Stimulated activated CD8-positive, alpha-beta memory T cell treated with anti-CD3 and anti-CD28 coated beads, Interleukin-4, amount 100 ng/mL, for 48 hours (primary cell): ENCODE data around the gene TMEM192.
"Not testable (repeated sequence)": the region's sequence is repeated elsewhere in the genome, so short reads cannot be mapped to it uniquely, and the experiment has no call there.

Source experiments
- DNase-seq: peaks from one replicate; pipeline ENCODE4 v3.0.0-alpha.2; 2020

The TMEM192 gene

DNA sequence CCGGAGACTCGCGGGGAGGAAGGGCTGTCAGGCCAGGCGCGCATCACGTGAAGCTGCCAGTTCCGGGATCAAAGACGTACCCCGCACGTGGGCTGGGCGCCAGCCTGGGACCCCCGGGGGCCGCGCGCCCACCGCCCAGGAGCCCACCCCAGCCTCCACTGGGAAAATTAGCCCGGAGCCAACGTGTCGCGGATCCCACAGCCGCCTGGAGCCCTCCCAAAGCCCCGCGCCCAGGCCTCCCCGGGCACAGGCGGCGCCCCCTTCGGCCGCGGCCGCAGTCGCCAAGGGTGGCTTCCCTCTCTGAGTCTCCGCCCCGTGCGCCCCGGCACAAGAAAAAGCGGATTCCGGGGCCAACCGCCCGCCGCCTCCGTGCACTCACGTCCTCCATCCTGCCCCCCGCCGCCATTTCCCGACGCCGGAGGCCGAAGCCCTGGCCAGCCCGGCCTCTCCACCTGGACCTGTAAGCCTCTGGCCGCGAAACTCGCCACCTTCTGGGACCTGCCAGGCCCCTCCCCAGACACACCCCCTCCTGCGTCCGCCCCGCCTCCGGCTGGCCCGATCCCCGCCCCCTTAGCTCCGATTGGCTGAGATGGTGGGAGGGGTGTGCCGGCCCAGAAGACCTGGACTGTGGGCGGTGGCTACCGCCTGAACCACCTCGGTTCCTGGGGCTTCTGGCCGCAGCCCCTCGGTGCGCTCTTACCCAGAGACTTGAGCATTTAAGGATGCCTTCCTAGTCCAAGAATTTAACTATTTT, at the start of gene TMEM192:
Gene TMEM192 (minus strand): TSS at position 493 of the 754 bp plus-strand sequence. CDS start 87 bp downstream, at position 406.
- DNase-seq: peak; percentile 94

DNA sequence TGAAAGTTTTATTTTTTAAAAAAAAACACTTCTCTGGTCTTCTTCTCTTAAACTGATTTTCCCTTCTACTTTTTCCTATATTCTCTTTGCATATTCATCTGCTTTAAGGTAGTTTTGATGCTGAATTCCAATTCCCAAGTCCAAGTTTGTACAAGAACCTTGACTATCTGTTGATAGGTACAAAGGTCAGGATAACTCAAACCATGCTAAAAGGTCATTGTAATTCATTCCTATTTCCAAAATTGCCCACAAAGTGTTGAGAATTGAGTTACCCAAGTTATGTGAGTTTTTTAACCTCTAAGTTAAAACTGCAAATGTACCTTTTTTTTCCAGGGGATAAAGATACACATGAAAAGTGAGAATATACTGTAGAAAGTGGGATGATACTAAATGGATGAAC, 46.1 kb upstream of the TMEM192 start:
- no peak for DNase-seq

DNA sequence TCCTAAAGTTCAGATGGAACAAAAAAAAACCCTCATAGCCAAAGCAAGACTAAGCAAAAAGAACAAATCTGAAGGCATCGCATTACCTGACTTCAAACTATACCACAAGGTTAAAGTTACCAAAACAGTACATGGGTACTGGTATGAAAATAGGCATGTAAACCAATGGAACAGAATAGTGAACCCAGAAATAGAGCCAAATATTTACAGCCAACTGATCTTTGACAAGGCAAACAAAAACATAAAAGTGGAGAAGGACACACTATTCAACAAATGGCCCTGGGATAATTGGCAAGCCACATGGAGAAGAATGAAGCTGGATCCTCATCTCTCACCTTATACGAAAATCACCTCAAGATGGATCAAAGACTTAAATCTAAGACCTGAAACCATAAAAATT, 44.2 kb upstream of the TMEM192 start:
- DNase-seq: no peak

DNA sequence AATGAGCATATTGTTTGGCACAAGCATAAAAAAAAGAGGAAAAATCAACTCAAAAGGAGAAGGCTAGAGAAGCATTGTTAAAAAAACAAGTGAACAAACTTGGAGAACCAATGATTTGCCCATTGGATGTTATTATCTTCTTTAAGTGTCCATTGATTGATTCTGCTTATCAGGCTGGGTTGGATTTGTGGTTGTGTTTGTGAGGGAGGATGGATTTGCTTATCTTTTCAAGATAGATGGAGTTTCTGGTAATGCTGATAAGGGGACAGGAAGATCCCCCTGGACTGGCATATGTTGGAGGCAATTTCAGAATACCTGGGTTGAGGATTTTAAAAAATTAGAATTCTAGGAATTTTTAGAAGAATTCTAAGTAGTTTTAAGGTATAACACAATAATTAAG, 41.8 kb upstream of the TMEM192 start:
- no peak for DNase-seq

DNA sequence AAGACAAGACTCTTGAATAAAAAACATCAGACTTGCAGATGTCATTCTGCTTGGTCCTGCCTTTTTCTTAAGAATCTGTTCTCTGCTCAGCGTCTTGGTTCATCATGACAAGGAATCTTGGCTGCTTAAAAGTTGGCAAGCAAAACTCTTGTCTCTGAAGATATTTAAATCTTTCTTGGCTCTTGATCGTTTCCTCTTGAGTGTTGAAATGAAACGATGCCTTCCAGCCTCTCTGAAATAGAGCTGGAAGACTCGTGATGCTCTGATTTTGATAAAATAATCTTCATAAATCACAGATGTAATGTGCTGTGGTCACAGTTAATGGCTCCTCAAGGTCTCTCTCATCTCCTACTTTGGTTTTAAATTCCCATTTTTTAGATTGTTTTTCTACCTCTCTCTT, 39.9 kb upstream of the TMEM192 start:
- DNase-seq: no peak

DNA sequence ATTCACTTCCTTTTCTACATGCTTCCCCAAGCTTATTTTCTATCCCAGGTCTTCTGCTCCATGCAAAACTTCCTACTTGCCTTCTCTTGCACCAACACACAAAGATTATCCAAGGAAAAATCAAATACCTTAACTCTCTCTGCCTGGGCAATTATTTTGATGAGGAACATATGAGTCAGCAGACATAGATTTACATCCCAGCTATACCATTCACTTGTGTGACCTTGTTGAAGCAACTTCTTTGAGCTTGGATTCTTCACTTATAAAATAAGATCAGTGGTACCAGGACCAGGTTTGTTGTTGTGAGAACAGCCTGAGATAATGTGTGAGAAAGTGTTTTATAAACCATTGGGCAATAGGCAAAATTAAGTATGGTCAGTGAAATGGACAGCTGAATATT, 39.1 kb upstream of the TMEM192 start:
- DNase-seq: no peak

DNA sequence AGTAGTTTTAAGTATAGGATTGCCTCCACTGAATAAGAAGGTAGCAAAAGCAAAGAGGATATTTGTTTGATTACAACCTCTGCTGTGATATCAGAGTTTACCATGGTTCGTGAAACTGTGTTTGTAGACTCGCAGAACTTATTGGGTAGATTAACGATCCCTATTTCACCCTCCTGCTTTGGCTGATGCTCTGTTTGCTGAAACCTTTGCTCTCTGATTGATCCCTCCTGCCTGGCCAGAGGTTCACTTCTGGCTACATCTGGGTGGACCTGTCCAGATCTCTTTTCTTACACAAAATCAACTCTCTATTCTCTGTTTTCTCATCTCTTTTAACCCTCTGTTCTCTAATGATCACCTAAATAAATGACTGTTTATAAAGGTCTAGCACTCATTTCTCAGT, 37.9 kb upstream of the TMEM192 start:
- no peak for DNase-seq

DNA sequence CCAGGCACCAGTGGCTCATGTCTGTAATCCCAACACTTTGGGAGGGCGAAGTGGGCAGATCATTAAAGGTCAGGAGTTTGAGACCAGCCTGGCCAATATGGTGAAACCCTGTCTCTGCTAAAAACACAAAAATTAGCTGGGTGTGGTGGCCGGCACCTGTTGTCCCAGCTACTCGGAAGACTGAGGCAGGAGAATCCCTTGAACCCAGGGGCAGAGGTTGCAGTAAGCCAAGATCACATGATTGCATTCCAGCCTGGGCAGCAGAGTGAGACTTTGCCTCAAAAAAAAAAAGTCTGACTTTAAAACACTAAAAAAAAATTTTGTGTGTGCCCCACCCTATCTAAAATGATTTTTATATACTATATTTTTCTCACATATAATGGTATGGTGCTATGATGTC, 26.2 kb upstream of the TMEM192 start:
- DNase-seq: no peak

DNA sequence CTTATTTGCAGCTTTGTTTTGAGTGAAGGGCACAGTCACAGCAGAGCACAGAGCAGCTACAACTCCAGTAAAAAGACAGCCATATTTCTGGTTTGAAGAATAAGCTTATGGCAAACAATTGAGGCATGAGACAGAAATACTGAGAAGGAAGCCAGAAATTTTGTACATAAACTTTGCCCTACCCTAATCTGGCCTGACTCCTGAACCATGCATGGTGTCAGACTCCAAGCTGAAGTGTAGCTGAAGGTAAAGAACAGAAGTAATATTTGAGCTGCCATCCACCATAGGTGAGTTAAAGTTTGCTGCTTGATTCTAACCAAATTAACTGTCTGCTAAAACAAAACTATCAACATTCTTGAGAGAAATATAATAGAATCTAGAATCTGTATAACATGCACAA, 24.5 kb upstream of the TMEM192 start:
- no peak for DNase-seq

DNA sequence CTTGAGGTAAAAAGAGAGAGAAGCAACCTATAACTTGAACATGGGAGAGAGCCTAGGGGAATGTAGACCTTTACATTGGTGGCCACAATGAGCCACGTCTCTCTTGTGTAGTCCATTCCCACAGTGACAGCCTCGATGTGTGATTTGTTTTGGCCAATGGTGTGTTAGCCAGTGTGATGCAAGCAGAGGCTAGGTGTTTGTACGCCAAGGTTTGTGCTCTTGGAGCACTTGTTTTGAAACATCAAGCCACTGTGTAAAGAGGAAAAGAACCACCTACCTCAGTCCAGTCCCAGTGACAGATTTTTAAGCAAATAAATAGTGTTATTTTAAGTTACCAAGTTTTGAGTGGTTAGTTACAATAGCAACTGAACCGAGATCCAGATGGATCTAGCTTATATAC, 23.9 kb upstream of the TMEM192 start:
- no peak for DNase-seq

DNA sequence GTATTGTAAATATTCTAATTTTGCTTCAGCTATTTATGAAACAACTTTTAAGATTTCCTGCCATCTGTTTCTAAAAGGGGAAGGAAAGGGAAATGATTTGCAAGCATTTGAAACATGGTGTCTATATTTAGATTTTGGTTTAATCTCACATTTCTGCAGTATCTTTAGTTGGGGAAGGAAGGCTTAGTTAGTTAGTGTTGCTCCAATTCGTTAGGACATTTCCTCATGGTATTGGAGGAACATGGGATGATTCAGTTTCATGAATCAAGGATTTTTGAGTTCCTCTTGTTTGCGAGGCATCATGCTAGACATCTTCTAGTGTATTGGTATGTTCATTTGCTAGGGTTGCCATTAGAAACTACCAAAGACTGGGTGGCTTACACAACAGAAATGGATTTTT, 20.5 kb upstream of the TMEM192 start:
- no peak for DNase-seq

DNA sequence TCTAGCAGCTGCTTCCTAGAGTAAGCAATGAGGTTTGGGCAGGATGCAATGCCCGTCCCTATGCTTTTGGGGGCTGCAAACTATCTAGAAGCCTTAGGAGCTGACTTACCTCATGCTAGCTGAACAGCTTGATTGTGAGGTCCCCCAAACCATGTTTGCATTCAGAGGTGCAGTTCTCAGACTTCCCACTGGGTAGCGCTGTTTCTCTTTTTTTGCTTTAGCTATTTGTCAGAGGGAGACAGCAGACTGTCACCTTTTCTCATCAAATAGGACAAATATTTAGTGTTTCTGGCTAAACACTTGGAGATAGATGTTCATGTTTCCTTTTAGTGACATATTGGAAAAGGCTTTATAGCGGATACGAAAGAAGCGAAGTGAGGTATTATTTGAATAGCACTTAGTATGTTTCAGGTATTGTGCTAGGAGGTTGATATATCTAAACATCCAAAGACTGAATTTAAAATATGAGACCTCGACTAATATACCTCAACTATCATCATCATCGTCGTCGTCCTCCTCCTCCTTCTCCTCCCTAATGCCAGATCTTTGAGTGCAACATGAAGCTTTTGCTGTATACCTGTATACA, 18.7 kb upstream of the TMEM192 start:
- DNase-seq: peak; percentile 94

DNA sequence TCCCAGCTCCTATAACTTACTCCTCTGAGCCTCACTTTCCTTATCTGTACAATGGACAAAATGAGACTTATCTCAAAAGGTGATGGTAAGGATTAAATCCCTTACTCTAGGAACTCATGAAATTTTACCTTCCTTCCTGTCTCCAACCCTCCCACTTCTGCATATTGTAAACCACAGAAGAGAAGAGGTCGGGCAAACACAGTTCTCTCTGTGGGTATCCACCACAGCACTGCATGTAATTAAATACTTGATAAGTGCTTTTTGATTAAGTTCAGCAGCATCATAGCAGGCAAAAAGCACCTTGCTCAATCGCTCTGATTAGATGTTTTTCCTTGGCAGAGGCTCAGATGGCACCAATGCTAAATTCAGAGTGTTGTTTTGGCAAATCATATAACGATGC, 17.3 kb upstream of the TMEM192 start:
- no peak for DNase-seq

DNA sequence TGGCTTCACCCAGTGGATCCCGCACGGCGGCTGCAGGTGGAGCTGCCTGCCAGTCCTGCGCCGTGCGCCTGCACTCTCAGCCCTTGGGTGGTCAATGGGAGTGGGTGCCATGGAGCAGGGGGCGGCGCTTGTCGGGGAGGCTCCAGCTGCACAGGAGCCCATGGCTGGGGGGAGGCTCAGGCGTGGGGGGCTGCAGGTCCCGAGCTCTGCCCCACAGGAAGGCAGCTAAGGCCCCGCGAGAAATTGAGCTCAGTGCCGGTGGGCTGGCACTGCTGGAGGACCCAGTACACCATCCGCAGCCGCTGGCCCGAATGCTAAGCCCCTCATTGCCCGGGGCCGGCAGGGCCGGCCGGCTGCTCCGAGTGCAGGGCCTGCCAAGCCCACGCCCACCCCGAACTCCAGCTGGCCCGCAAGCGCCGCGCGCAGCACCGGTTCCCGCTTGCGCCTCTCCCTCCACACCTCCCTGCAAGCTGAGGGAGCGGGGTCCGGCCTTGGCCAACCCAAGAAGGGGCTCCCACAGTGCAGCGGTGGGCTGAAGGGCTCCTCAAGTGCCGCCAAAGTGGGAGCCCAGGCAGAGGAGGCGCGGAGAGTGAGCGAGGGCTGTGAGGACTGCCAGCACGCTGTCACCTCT, 13.3 kb upstream of the TMEM192 start:
- not testable (repeated sequence) for DNase-seq

DNA sequence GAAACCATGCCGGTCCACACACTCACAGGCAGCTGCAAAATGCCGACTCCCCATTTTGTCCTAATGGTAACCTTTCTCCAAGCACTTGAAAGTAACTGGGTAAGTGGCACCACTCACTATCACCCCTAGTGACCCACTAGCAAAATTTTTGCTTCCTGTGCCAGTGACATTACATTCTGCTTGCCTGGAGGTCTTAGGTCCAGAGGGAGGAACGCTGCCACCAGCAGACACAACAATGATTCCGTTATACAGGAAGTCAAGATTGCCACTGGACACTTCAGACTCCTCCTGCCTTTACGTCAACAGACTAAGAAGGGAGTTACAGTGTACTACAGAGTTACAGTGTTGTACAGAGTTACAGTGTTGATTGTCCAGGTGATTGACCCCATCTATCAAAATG, 11.8 kb upstream of the TMEM192 start:
- DNase-seq: no peak

DNA sequence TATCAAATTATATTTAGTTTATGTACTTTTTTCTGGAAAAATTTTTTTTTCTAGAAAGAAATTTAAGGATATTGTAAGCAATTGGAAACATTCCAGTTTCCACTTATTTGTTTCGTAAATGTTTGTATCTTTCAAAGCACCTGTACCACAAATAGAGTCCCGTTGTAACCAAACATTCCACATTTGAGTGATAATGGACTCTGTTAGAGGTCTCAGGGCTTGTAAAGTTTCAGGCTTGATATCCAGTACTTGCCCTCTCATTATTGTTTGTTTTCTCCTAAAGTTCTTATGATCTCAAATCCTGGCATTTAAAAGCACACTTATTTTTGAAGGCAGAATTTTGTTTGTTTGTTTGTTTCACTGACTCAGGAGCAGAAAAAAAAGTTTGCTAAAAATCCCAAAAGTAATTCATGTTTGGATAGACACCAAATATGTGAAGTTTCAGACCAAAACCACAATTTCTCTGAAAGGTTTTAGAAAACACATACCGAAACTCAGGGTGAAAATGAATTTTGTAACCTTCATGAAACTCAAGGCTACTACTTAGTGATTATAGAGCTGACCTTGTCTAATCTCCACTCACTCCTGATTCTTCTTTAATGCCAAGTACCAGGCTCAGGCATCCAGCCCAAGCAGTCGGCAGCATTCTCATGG, 5.7 kb upstream of the TMEM192 start:
- DNase-seq: no peak

DNA sequence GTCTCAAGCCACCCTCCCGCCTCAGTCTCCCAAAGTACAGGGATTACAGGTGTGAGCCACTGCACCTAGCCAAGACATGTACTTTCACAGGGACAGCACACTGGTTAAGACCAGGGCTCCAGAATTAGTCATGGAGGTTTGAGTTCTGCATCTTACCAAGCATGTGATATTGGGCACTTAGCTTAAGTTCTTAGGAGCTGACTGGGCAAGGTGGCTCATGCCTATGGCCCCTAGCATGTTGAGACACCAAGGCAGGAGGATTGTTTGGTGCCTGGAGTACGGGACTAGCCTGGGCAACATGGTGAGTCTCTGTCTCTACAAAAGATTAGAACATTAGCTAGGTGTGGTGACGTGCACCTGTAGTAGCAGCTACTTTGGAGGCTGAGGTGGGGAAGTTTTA, 2.6 kb upstream of the TMEM192 start:
- no peak for DNase-seq

DNA sequence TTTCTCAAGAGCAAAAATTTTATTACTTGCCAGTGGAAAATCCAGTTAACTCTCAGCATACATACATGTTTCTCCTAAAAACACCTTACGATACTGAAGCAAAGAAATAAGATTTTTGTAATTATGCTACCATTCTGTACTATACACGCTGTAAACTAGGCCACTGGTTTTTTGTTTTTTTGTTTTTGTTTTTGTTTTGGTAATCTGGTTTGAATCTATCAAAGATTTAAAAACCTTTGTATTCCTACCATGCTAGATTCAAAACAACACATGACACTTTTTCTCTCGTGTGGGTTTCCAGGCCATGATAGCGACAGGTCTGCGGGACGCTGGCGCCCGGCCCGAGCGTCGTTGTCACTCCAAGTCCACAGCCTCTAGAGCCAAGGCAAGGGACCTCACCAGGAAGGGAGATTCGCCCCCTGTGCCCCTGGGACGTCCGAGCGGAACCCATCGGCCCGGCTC, 723 bp downstream of the TMEM192 start:
- DNase-seq: no peak

DNA sequence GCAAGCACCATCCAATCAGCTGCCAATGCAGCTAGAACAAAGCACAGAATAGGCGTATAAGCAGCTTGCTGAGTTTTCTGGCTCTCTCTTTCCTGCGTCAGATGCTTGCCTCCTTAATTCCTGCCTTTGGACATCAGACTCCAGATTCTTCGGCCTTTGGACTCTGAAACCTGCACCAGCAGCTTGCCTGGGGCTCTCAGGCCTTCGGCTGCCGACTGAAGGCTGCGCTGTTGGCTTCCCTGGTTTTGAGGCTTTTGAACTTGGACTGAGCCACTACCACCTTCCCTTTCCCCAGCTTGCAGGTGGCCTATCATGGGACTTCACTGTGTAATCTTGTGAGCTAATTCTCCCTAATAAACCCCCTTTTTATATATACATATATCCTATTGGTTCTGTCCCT, 6.1 kb downstream of the TMEM192 start:
- DNase-seq: no peak

DNA sequence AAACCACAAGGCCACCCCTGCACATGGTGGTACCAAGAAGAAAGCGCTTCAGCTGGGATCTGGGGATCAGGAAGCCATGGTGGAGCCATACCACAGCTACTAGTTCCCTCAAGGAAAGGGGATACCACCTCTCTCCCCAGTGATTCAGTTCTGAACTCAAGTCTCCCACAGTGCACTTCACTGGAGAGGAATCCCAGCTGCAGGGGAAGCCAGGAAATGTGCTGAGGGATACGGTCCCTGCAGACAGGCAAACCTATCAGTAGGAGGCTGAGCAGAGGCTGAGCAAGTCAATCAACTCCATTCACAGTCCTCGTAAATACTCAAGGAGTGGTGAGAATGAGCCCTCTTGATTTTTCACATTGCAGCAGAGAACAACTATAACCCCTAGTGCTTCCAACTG, 11.0 kb downstream of the TMEM192 start:
- DNase-seq: no peak

DNA sequence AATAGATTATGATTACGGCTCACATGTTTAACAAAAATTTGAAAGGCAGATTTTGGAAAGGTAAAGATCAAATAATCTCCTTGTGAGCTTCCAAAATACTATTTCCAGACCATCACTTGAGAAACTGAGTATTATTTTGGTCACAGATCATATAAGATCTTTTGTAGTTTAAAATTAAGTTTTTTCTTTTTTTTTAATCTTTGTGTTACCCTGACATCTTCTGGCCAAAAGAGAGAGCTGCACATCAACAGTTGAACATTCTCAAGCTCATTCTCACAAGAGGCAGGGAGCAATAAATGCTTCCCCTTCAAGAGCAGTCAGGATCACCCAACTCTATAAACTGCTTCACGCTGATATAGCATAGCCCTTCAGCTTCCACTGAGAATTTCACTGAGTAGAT, 15.9 kb downstream of the TMEM192 start:
- no peak for DNase-seq

DNA sequence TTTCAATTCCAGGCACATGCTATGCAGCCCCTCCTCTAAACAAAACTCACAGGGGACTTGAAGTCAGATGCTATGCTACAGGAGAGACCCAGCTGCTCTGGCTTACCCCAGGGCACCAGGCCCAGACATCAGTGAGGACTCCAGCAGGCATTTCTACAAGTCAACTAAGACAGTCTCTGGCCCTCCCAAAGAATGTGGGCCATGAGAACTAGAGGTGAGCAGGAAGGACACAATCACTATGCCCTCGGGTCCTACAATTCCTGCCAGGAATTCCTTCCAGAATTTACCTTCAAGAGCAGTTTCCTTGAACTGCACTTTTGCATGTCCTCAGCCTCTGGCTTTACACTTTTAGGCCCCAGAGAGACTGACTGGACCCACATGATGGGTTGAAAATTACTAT, 17.4 kb downstream of the TMEM192 start:
- DNase-seq: no peak

DNA sequence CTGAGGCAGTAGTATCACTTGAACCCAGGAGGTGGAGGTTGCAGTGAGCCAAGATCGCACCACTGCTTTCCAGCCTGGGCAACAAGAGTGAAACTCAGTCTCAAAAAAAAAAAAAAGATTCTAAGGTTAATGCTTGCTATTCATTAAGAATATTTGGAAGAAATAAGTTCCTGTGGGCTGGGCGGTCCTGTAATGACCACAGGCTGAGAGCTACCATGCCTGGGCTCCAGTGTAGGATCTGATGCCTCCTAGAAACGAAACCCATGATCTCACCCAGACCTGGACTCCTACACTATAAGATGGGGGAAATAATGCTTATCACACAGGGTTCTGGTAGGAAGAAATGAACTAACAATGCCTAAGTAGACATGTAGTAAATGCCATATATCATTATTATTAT, 17.8 kb downstream of the TMEM192 start:
- no peak for DNase-seq

DNA sequence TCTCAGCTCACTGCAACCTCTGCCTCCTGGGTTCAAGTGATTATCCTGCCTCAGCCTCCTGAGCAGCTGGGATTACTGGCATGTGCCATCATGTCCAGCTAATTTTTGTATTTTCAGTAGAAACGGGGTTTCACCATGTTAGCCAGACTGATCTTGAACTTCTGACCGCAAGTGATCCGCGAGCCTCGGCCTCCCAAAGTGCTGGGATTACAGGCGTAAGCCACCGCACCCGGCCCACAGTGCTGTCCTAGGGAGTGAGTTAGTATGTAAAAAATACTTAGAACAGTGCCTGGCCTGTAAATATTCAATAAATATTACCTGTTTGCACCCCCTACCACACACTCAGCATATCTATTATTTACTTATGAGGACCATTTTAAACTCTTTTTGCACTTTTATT, 20.5 kb downstream of the TMEM192 start:
- not testable (repeated sequence) for DNase-seq
